GM19099 (cell line): ENCODE data around the gene COQ6.

Experiments used
- POLR2A ChIP-seq: IDR thresholded peaks from 3 replicates; pipeline ENCODE4 v1.6.1; 2011; ENCODE audit warnings: low read depth; ENCODE audit not compliant: insufficient read length; ENCODE audit errors: extremely low read depth

COQ6 gene

GRCh38 chr14:73958591-73958990 is 8.5 kb downstream of the COQ6 start:
- TF ChIP-seq POLR2A, result no peak

- TF ChIP-seq POLR2A, result no peak
Observed at GRCh38 chr14:73961192-73961591, 11.1 kb downstream of the COQ6 start.

DNA sequence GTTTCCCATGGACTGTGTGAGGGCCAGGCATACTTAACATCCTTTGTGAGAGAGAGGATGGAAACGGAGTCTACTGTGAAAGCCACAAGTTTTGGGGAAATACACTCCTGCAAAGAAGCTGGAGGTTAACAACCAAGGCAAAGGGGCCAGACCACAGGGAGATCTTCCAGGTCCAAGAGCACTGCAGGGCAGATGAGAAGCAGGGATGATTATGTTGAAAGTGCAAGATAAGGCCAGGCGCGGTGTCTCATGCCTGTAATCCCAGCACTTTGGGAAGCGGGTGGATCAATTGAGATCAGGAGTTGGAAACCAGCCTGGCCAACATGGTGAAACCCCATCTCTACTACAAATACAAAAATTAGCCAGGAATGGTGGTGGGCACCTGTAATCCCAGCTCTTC is 15.1 kb downstream of the COQ6 start:
- no peak for TF ChIP-seq POLR2A

- no peak for TF ChIP-seq POLR2A
Observed at GRCh38 chr14:73968885-73969284, 18.8 kb downstream of the COQ6 start.

DNA sequence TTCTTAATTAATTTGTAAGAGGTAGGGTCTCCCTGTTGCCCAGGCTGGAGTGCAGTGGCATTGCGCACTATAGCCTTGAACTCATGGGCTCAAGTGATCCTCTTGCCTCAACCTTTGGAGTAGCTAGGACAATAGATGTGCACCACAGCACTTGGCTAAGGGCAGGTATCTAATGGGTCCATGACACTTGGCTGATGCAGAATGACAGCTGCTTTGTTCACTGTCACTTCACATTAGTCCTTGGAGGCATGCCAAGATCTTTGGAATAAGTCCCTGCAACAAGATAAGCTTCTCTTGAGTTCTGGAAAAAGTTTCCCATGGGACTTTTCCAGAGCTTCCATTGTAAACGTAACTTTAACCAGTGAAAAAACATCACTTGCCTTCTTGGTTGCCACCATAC is 23.4 kb downstream of the COQ6 start:
- no peak for TF ChIP-seq POLR2A

DNA sequence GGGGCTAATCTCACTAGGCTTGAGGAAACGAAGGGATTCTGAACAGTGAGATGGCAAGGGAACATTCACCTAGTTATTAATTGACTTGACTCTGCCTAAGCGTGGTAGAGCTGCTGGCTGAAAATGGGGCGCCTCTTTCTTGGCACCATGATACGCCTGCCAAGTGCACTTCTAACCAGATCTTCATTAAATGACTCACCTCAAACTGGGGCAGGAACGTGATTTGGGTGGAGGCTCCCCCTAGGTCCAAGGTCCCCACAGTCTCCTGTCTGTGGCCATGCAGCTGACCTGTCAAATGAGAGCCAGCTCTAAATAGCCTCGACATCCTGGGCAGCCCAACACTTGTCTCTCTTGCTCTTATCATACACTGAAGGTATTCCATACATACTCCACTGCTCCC is 26.0 kb downstream of the COQ6 start:
- TF ChIP-seq POLR2A, result no peak

GRCh38 chr14:73977896-73978295 is 27.8 kb downstream of the COQ6 start:
- no peak for TF ChIP-seq POLR2A

- TF ChIP-seq POLR2A, result no peak
Observed at GRCh38 chr14:73988065-73988464, 38.0 kb downstream of the COQ6 start.

DNA sequence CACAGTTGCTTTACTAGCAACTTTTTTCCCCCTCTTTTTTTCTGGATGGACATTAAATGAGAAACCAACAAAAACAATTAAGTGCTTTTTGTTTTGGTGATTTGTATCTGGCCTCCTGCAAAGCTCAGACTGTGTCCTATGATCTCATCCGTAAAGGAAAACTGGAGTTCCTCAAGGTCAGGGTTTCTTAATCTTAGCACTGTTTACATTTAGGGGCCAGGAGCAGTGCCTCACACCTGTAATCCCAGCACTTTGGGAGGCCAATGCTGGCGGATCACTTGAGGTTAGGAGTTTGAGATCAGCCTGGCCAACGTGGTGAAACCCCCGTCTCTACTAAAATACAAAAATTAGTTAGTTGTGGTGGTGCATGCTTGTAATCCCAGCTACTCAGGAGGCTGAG is 41.0 kb downstream of the COQ6 start:
- TF ChIP-seq POLR2A, result no peak

DNA sequence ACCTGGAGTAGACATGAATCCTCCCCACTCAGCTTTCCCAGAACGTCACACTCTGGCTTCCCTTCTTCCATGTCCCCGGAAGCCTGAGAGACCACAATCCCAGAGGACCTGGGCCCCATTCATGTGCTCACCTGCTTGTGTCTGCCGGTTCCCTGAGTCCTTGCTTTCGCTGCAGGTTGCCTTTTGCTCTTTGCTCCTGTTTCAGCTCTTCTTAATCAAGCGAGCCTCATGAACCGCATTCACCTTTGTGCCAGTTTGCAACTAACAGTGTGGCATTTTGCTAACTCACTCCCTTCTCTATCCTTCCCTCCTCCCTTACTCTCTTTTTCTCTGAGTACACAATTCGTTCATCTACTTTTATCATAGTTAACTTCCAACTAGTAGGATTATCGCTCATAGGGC is 45.9 kb downstream of the COQ6 start:
- no peak for TF ChIP-seq POLR2A

DNA sequence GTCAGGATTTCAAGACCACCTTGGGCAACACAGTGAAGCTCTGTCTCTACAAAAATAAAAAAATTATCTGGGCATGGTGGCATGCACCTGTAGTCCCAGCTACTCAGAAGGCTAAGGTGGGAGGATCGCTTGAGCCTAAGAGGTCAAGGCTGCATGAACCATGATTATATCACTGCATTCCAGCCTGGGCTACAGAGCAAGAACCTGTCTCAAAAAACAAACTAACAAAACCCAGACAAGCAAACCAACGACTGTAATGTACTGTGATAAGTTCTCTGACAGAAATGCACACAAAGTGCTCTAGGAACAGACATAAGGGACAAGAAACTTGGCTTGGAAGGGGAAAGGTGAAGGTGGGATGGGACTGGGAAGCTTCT is 46.6 kb downstream of the COQ6 start:
- no peak for TF ChIP-seq POLR2A

- TF ChIP-seq POLR2A, result no peak
Observed at GRCh38 chr14:73997108-73997943, 47.2 kb downstream of the COQ6 start.

GRCh38 chr14:73997944-73998447 is 47.9 kb downstream of the COQ6 start:
- TF ChIP-seq POLR2A, result no peak

DNA sequence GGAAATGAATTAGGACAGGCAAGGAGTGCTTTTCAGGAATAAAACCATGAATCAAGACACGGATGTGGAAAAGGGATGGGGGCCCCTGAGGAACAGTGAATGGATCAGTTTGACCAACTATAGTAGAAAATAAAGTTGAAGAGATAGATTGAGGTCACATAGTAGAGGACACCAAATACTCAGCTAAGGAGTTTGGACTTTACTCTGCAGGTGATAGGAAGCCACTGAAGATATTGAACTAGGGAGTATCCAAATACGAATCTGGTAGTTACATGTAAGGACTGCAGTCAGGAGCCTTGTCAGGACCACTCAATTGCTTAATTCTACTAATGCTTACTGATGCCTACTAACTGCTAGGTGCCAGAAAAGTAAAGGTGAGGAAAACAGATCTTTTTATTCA is 48.6 kb downstream of the COQ6 start:
- no peak for TF ChIP-seq POLR2A

DNA sequence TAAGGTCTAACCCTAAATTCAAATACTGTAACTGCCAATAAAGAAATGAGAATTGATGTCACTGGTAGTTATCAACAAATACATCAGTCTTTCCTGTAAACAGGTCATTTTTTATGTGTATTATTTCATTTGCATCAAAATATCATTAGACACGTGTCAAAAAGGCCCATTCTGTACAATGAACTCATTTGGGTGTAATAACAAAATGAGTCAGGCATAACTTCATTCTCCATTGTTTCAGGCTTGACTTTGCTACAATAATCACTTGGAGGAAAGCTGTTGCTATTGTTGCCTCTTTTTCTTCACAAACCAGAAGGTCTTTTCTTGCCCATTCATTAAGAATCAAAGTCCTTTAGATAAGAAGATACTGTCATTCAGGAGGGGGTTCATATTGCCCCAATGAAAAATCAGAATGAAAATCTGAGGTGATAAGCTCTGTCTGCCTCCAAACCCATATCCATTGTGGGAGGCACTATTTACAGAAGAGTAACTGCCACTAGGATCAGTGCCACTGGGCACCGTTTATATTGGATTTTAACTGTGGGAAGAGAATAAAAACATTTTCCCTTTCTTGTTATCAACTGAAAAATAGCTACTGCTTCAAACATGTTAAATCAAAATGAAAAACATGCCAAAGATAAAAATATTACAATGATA is 58.9 kb downstream of the COQ6 start:
- TF ChIP-seq POLR2A, result no peak
